Tibial artery (tissue), 4 donors: ENCODE data around the gene GRAP2.

Experiments used
- DNase-seq, 2 donors: peaks; one replicate each; pipeline ENCODE4 v3.0.0-alpha.2; 2019
- H3K27ac ChIP-seq, 2 donors: fragments of 200-600 bp; sonication (generic) in 1 of 2; 1 replicate in 1 of 2; 2 replicates in 1 of 2; pipeline ENCODE4 v1.5.1; 2018 to 2019; ENCODE audit warnings: mild to moderate bottlenecking in 1 of 2
- H3K27me3 ChIP-seq, 2 donors: fragments of 200-600 bp; sonication (generic) in 1 of 2; one replicate each; pipeline versions ENCODE4 v1.5.1 to v1.6.0; 2016 to 2019
- H3K36me3 ChIP-seq, 3 donors: fragments of 200-600 bp; sonication (generic) in 2 of 3; one replicate each; pipeline ENCODE4 v1.5.1; 2016 to 2019; ENCODE audit warnings: mild to moderate bottlenecking in 2 of 3
- H3K4me1 ChIP-seq, 4 donors: fragments of 200-600 bp; sonication (generic) in 2 of 4; 1 replicate in 3 of 4; 2 replicates in 1 of 4; pipeline ENCODE4 v1.5.1; 2016 to 2019
- H3K4me3 ChIP-seq, 2 donors: fragments of 200-600 bp; sonication (generic) in 1 of 2; 1 replicate in 1 of 2; 2 replicates in 1 of 2; pipeline ENCODE4 v1.5.1; 2018 to 2019; ENCODE audit warnings: mild to moderate bottlenecking in 2 of 2
- H3K9me3 ChIP-seq, 3 donors: fragments of 200-600 bp; sonication (generic) in 1 of 3; one replicate each; pipeline ENCODE4 v1.5.1; 2016 to 2019
- CTCF ChIP-seq, 2 experiments: fragments of 200-600 bp in 1 of 2; fragments of 450-650 bp in 1 of 2; IDR thresholded peaks; one replicate each; pipeline ENCODE4 v1.5.1; 2017 to 2019; ENCODE audit warnings: antibody characterized with exemption in 2 of 2, mild to moderate bottlenecking in 1 of 2, moderate library complexity in 1 of 2
- intact Hi-C: fragments of 100-400 bp; cut with DNase I; formaldehyde crosslinking; loops from one replicate; pipeline ENCODE4 v1.15.0; 2023; ENCODE audit warnings: low total_unique reads

The GRAP2 gene

GRCh38 chr22:39933741-39934140 is 32.9 kb downstream of the GRAP2 start:
- intact Hi-C loops: no loop called here
- no peak for TF ChIP-seq CTCF (IDR thresholded peaks at IDR 0.05)
- H3K4me3 ChIP-seq: no peak overlapping the region
- DNase-seq: no peak
- no peaks in the 10 kb centered on the region for H3K36me3 ChIP-seq
- no peak overlapping the region for H3K27ac ChIP-seq
- H3K27me3 ChIP-seq: peaks cover 0 to 54% of the 10 kb centered on the region in 2 donors
- no peaks in the 10 kb centered on the region for H3K4me1 ChIP-seq
- H3K9me3 ChIP-seq: no peaks in the 10 kb centered on the region

- no peak for TF ChIP-seq CTCF (IDR thresholded peaks at IDR 0.05)
- Histone ChIP-seq H3K4me1 (no peaks in the 10 kb centered on the region), H3K27ac (no peak overlapping the region), H3K4me3 (no peak overlapping the region), H3K27me3 (peaks cover 0 to 54% of the 10 kb centered on the region in 2 donors), H3K9me3 (no peaks in the 10 kb centered on the region), H3K36me3 (no peaks in the 10 kb centered on the region)
- intact Hi-C loops: no loop called here
- no peak for DNase-seq
Measured at GRCh38 chr22:39935116-39935515, 34.2 kb downstream of the GRAP2 start.

- Histone ChIP-seq H3K27me3 (peaks cover 0 to 50% of the 10 kb centered on the region in 2 donors), H3K9me3 (no peaks in the 10 kb centered on the region), H3K27ac (no peak overlapping the region), H3K36me3 (no peaks in the 10 kb centered on the region), H3K4me3 (no peak overlapping the region), H3K4me1 (no peaks in the 10 kb centered on the region)
- intact Hi-C loops: no loop called here
- TF ChIP-seq CTCF (IDR thresholded peaks at IDR 0.05): no peak
- no peak for DNase-seq
Measured at GRCh38 chr22:39935612-39936011, 34.7 kb downstream of the GRAP2 start.

- Histone ChIP-seq H3K4me3 (no peak overlapping the region), H3K4me1 (no peaks in the 10 kb centered on the region), H3K27me3 (peaks cover 0 to 42% of the 10 kb centered on the region in 2 donors), H3K27ac (no peak overlapping the region), H3K36me3 (no peaks in the 10 kb centered on the region), H3K9me3 (no peaks in the 10 kb centered on the region)
- DNase-seq: no peak
- TF ChIP-seq CTCF (IDR thresholded peaks at IDR 0.05): no peak
- intact Hi-C loops: no loop called here
Measured at GRCh38 chr22:39936523-39937145, 35.8 kb downstream of the GRAP2 start.

GRCh38 chr22:39937906-39938305 is 37.0 kb downstream of the GRAP2 start:
- intact Hi-C loops: no loop called here
- Histone ChIP-seq H3K4me1 (no peaks in the 10 kb centered on the region), H3K9me3 (no peaks in the 10 kb centered on the region), H3K36me3 (no peaks in the 10 kb centered on the region), H3K27me3 (peaks cover 0 to 34% of the 10 kb centered on the region in 2 donors), H3K4me3 (no peak overlapping the region), H3K27ac (no peak overlapping the region)
- no peak for TF ChIP-seq CTCF (IDR thresholded peaks at IDR 0.05)
- no peak for DNase-seq
